Embryonic facial prominence (tissue), 1 donor: ENCODE measurements around the gene ZCRB1.
"Not testable (repeated sequence)": the region's sequence is repeated elsewhere in the genome, so short reads cannot be mapped to it uniquely, and the experiment has no call there.

Source experiments
- DNase-seq: peaks from one replicate; pipeline ENCODE4 v3.0.0-alpha.2; 2016; ENCODE audit errors: extremely low spot score

The ZCRB1 gene

GRCh38 chr12:42330097-42330496 is 4.2 kb upstream of the ZCRB1 start:
- DNase-seq: not testable (repeated sequence)

- no peak for DNase-seq
These were observed 1.3 kb upstream of the ZCRB1 start for GRCh38 chr12:42327227-42327590.

- DNase-seq: no peak
These were observed 790 bp upstream of the ZCRB1 start for GRCh38 chr12:42326541-42327226.

GRCh38 chr12:42325326-42325652 is 605 bp downstream of the ZCRB1 start:
- DNase-seq: no peak

GRCh38 chr12:42323856-42324255 is 2.0 kb downstream of the ZCRB1 start:
- DNase-seq: no peak

GRCh38 chr12:42322567-42322966 is 3.3 kb downstream of the ZCRB1 start:
- DNase-seq: no peak

GRCh38 chr12:42320796-42321195 is 5.1 kb downstream of the ZCRB1 start:
- DNase-seq: no peak

- no peak for DNase-seq
These were observed 10.8 kb downstream of the ZCRB1 start for GRCh38 chr12:42315108-42315507.

- DNase-seq: no peak
These were observed 15.9 kb downstream of the ZCRB1 start for GRCh38 chr12:42309996-42310395.

GRCh38 chr12:42308390-42308789 is 17.5 kb downstream of the ZCRB1 start:
- DNase-seq: no peak

GRCh38 chr12:42306297-42306696 is 19.6 kb downstream of the ZCRB1 start:
- DNase-seq: no peak

- DNase-seq: no peak
These were observed 26.2 kb downstream of the ZCRB1 start for GRCh38 chr12:42299392-42300308.

GRCh38 chr12:42298887-42299286 is 27.0 kb downstream of the ZCRB1 start:
- no peak for DNase-seq

GRCh38 chr12:42296503-42297109 is 29.3 kb downstream of the ZCRB1 start:
- no peak for DNase-seq

GRCh38 chr12:42291680-42292079 is 34.2 kb downstream of the ZCRB1 start:
- DNase-seq: no peak

- DNase-seq: no peak
These were observed 37.4 kb downstream of the ZCRB1 start for GRCh38 chr12:42288544-42288943.

- no peak for DNase-seq
These were observed 39.2 kb downstream of the ZCRB1 start for GRCh38 chr12:42286741-42287140.

- no peak for DNase-seq
These were observed 40.5 kb downstream of the ZCRB1 start for GRCh38 chr12:42285431-42285830.

GRCh38 chr12:42284876-42285275 is 41.0 kb downstream of the ZCRB1 start:
- no peak for DNase-seq

- no peak for DNase-seq
These were observed 41.7 kb downstream of the ZCRB1 start for GRCh38 chr12:42284157-42284556.

GRCh38 chr12:42283739-42284138 is 42.2 kb downstream of the ZCRB1 start:
- DNase-seq: no peak

- DNase-seq: no peak
These were observed 43.6 kb downstream of the ZCRB1 start for GRCh38 chr12:42282294-42282693.

- no peak for DNase-seq
These were observed 44.0 kb downstream of the ZCRB1 start for GRCh38 chr12:42281844-42282243.
